ENCODE measurements around the gene PARP9. TPM values are rescaled to one million over a fixed set of nuclear protein-coding genes. Genes with fewer than 3 reads are reported as not detected.

PARP9 gene
- total RNA-seq, 1 experiment from 2014 or later = 1.8 TPM

- H3K36me3 Mint-ChIP-seq = no peaks in the 10 kb centered on the region
- H3K27ac Mint-ChIP-seq = no peak overlapping the region
- peaks cover 28% of the 10 kb centered on the region for H3K4me1 Mint-ChIP-seq
- TF ChIP-seq AFF4 (CRISPR knock-in tag; IDR thresholded peaks at IDR 0.05; ENCODE audit: borderline replicate concordance) (no peak), ZNF219 (CRISPR knock-in tag; IDR thresholded peaks at IDR 0.05; ENCODE audit: borderline replicate concordance) (no peak), JAZF1 (CRISPR knock-in tag; IDR thresholded peaks at IDR 0.05) (no peak), ATF3 (CRISPR knock-in tag; conservative IDR thresholded peaks at IDR 0.05) (no peak), NFE2L1 (CRISPR knock-in tag; IDR thresholded peaks at IDR 0.05) (no peak), EMX1 (CRISPR knock-in tag; IDR thresholded peaks at IDR 0.05) (no peak), ZBTB43 (CRISPR knock-in tag; IDR thresholded peaks at IDR 0.05) (no peak), PRRX2 (CRISPR knock-in tag; IDR thresholded peaks at IDR 0.05) (no peak), ZNF671 (CRISPR knock-in tag; IDR thresholded peaks at IDR 0.05) (no peak), ELF4 (CRISPR knock-in tag; IDR thresholded peaks at IDR 0.05; ENCODE audit: low read depth) (no peak), NFYB (CRISPR knock-in tag; conservative IDR thresholded peaks at IDR 0.05; ENCODE audit: low read depth) (no peak), ATF6 (CRISPR knock-in tag; IDR thresholded peaks at IDR 0.05) (no peak), ZNF425 (CRISPR knock-in tag; conservative IDR thresholded peaks at IDR 0.05) (no peak), CTCF (IDR thresholded peaks at IDR 0.05) (no peak), KAT7 (CRISPR knock-in tag; IDR thresholded peaks at IDR 0.05; ENCODE audit: borderline replicate concordance) (no peak), ZNF263 (CRISPR knock-in tag; IDR thresholded peaks at IDR 0.05; ENCODE audit: low read depth) (no peak), JUN (CRISPR knock-in tag; IDR thresholded peaks at IDR 0.05) (no peak), CREM (CRISPR knock-in tag; IDR thresholded peaks at IDR 0.05) (no peak)
- no peak overlapping the region for H3K4me3 Mint-ChIP-seq
- CTCF ChIA-PET = no interaction called here
- ATAC-seq = no peak
- peaks cover 5% of the 10 kb centered on the region; the same call in 1 of the 2 replicates for H3K27me3 Mint-ChIP-seq (ENCODE audit: low read depth)
- POLR2A ChIA-PET = interaction anchor here (0.6 kb wide), 1 partner anchor 13 kb away, joined by 6 read pairs; no protein-coding TSS in a partner anchor
- H3K9me3 Mint-ChIP-seq = no peaks in the 10 kb centered on the region
- DNase-seq (ENCODE audit: low spot score) = no peak
Measured at GRCh38 chr3:122515870-122516269, 48.2 kb downstream of the PARP9 start.

Measured in WTC11 (cell line).